Measurements from ENCODE around the gene ARV1.
"Not testable (repeated sequence)": the region's sequence is repeated elsewhere in the genome, so short reads cannot be mapped to it uniquely, and the experiment has no call there.

ARV1 gene

DNA sequence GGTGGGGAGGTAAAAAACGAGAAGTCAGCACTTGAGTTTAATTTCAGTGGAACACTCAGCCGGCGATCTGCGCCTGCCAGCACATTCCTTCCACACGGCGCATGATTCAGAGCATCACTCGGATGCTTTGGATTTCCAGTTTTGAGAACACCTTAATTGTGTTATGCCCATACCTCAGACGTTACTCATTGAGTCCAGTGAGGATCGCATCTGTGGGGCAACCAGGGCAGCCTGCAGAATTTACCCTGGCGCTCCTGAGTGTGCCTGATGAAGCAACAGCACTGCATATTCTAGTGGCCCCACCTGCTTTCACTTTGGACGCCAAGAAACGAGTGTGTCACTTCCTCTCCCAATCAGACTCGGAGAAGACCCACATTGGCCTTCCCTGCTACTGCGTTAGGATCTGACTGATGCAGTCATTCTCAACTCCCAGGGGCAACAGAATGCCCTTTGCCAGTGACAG is 41.3 kb downstream of the ARV1 start:
- no peak for DNase-seq

DNA sequence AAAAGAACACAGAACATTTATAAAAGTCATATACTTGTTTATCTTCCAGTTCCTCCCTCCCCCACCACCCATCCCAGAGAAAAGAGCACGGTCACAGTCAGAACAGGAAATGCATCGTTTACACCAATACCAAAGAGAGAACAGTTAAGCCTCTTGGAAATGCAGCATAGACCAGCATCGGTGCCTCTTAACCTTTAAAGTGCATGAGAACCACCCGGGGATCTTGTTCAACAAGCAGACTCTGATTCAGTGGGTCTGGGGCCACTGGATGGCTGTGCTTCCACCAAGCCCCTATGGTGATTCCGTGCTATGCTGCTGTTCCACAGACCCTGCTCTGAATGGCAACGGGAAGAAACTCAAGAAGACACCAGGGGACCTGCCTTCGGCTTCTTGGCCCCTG is 41.9 kb downstream of the ARV1 start:
- no peak for DNase-seq

DNA sequence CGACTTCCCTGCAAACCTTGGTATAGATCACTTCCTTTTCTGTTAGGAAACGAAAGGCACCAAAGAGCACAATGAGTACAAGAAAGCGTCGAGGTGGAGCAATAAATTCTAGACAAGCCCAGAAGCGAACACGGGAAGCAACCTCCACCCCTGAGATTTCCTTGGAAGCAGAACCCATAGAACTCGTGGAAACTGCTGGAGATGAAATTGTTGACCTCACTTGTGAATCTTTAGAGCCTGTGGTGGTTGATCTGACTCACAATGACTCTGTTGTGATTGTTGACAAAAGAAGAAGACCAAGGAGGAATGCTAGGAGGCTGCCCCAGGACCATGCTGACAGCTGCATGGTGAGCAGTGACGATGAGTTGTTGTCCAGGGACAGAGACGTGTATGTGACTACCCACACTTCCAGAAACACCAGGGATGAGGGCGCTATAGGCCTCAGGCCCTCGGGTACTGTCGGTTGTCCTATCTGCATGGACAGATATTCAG is 42.7 kb downstream of the ARV1 start:
- no peak for DNase-seq

- DNase-seq = not testable (repeated sequence)
Measured at GRCh38 chr1:231022543-231022942, 43.6 kb downstream of the ARV1 start.

DNA sequence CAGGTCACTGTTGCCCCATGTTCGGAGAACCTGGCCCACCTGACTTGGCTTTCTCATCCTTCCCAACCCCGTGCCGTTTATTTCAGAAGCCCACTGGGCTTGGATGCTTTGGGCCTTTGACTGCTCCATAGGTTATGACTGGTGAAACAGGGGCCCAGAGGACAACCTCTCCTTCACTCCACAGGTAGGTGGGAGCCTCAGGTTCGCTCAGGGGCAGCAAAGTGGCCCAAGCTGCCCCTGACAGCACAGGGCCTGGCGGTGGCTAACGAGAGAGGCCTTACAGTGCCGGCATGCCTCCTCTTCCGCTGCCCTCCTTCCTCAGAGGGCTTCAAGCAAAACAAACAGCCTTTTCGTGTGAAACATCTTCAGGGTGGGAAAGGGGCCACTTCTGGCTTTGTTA is 44.3 kb downstream of the ARV1 start:
- DNase-seq = no peak

DNA sequence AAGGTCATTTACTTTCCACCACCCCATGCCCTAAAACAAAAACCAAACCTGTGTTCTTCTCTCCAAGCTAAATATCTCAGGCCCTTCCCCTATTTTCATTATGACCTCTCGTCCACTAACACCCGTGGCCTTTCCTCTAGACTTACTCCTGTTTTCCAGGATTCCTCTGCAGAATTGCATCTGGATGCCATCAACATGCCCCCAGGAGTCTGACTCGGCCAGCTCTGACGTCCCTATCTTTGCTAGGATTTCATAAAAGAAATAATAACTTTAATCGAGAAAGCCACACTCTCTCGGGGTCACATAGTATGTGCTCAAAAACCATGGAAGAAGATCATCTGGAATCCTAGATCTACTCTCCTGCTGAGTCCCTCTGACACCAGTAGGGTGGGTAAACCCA is 47.7 kb downstream of the ARV1 start:
- no peak for DNase-seq

DNA sequence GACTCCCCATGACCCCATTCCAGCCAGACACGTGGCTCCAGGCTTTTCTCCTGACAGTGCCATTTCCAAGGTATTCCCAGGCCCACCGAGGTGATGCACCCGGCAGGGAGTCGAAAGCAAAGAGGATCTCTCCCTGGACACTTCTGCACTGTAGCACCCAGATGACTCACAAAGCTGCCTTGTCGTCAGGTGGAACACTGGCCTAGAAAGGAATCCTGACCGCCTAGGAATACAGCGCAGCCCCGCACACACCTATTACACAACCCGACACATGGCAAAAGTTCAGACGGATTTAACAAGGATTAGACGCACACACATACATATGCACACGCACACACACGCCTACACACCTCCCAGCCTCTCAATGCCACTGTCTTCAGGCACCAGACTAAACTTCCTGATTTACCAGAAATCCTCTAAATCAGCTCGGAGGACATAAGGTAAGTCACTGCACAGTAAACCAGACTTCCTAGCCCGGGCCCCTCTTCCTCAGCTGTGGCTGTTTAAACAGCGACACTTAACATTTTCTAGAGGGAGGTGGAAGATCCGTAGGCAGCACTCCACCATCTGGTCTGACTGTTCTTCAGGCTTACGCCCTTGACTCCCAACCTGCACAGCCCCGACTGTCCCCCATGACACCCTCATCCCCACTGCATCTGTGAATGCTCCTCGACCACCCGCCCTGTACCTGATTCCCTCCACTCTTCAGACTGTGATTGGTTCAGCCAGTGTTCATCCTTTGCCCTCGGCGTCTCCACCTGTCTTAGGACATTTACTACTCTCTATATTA is 48.4 kb downstream of the ARV1 start:
- DNase-seq = no peak

GRCh38 chr1:231027971-231028370 is 49.1 kb downstream of the ARV1 start:
- no peak for DNase-seq

GRCh38 chr1:231028682-231029081 is 49.8 kb downstream of the ARV1 start:
- no peak for DNase-seq

DNA sequence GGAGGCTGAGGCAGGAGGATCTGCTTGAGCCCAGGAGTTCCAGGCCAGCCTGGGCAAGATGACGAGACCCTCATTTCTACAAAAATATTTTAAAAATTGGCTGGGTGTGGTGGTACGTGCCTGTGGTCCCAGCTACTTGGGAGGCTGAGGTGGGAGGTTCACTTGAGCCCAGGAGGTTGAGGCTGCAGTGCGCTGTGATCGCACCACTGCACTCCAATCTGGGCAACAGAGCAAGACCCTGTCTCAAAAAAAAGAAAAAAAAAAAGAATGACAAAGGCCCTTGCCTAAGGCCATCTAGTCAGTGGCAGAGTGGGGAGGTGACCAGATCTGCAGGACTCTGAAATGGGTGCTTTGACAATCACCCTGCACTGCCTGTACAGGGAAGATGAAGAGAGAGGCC is 50.4 kb downstream of the ARV1 start:
- DNase-seq = not testable (repeated sequence)

DNA sequence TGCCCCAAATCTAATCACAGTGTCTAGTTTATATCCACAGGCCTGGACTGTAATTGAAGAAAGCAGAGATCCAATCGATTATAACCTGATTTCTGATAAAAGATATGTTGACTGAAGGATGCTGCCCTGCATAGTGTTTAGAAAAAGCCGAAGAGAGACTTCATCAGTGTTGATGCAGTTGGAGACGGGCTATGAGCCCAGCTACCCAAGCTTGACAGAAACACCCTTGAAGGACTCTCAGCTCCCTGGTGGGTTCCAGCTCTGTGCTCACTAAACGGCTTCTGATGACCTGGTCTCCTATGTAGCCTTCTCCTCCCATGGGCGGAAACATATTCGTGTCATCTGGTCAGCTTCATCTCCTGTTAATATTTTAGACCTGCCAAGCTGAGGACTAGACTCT is 50.9 kb downstream of the ARV1 start:
- DNase-seq = no peak

GRCh38 chr1:231032963-231033362 is 54.1 kb downstream of the ARV1 start:
- DNase-seq = no peak

- DNase-seq = no peak
Measured at GRCh38 chr1:231035799-231036198, 56.9 kb downstream of the ARV1 start.

GRCh38 chr1:231036416-231036815 is 57.5 kb downstream of the ARV1 start:
- no peak for DNase-seq

GRCh38 chr1:231037585-231038517 is 59.0 kb downstream of the ARV1 start:
- DNase-seq = no peak

- peak; percentile 25 to 27 for DNase-seq
Measured at GRCh38 chr1:231039161-231040018, 60.5 kb downstream of the ARV1 start.

GRCh38 chr1:231040019-231040799 is 61.3 kb downstream of the ARV1 start, which contains the start of gene FAM89A:
TSS of gene FAM89A (minus strand) at chr1:231040254. CDS start at chr1:231040211, 43 bp downstream.
- peak; percentile 73 to 74 for DNase-seq

- no peak for DNase-seq
Measured at GRCh38 chr1:231040800-231041718, 62.2 kb downstream of the ARV1 start.

GRCh38 chr1:231041719-231042261 is 62.9 kb downstream of the ARV1 start:
- DNase-seq = no peak

- no peak for DNase-seq
Measured at GRCh38 chr1:231044588-231044987, 65.7 kb downstream of the ARV1 start.
